Measurements from ENCODE around the gene MZT2B. TPM values are rescaled to one million over a fixed set of nuclear protein-coding genes. Genes with fewer than 3 reads are reported as not detected.

The MZT2B gene
- total RNA-seq, 1 experiment from 2014 or later = 198 TPM

- Histone ChIP-seq H3T11ph (ENCODE audit: low read length) (no peak overlapping the region), H3K23me2 (ENCODE audit: insufficient read length, low read depth, low read length, poor library complexity, severe bottlenecking) (no peaks in the 10 kb centered on the region), H3K14ac (ENCODE audit: insufficient read depth, low read length) (no peak overlapping the region), H2BK20ac (ENCODE audit: low read depth, low read length, poor library complexity, severe bottlenecking) (no peak overlapping the region), H4K91ac (ENCODE audit: insufficient read length, low read depth, low read length) (no peak overlapping the region), H2AFZ (ENCODE audit: low read length) (no peak overlapping the region), H3K18ac (ENCODE audit: insufficient read length, low read depth, low read length) (no peak overlapping the region), H3K27ac (ENCODE audit: insufficient read length, low read depth, low read length) (no peak overlapping the region), H2BK120ac (ENCODE audit: low read depth, low read length, poor library complexity, severe bottlenecking) (no peak overlapping the region), H3K4ac (ENCODE audit: low read depth, low read length) (no peak overlapping the region), H3K79me1 (ENCODE audit: insufficient read depth, low read depth, low read length, poor library complexity, severe bottlenecking) (no peaks in the 10 kb centered on the region), H3K4me2 (ENCODE audit: insufficient read depth, insufficient read length, low read length) (no peak overlapping the region), H3K4me1 (ENCODE audit: insufficient read depth, low read length) (no peaks in the 10 kb centered on the region), H4K20me1 (ENCODE audit: control insufficient read depth, insufficient read depth, insufficient read length) (no peaks in the 10 kb centered on the region), H2AK5ac (ENCODE audit: insufficient read length, low read length) (no peak overlapping the region), H3K9me3 (ENCODE audit: control insufficient read depth, low read depth, low read length) (no peaks in the 10 kb centered on the region), H3K56ac (ENCODE audit: insufficient read length, low read depth, low read length) (no peak overlapping the region), H3K23ac (ENCODE audit: insufficient read length, low read depth, low read length) (no peak overlapping the region), H3K79me2 (ENCODE audit: insufficient read depth, low read length) (no peaks in the 10 kb centered on the region), H2BK15ac (ENCODE audit: low read depth, low read length) (no peak overlapping the region), H2BK5ac (ENCODE audit: insufficient read length, low read length) (no peak overlapping the region), H2BK12ac (ENCODE audit: insufficient read length, low read depth, low read length) (no peak overlapping the region), H4K8ac (replicated peaks; ENCODE audit: insufficient read length, low read depth, low read length) (no peak overlapping the region), H3K27me3 (ENCODE audit: insufficient read depth, low read length) (no peaks in the 10 kb centered on the region), H3K9ac (ENCODE audit: extremely low read depth, insufficient read length, low read length) (no peak overlapping the region), H4K5ac (ENCODE audit: insufficient read length, low read depth, low read length) (no peak overlapping the region)
- no peak overlapping the region for H3K4me3 Mint-ChIP-seq
- H3K4me1 Mint-ChIP-seq = peaks cover 4 to 13% of the 10 kb centered on the region in 2 experiments; a peak in 3 of 4 replicates
- no peak for DNase-seq
- TF ChIP-seq CTCF (conservative IDR thresholded peaks at IDR 0.05) = no peak
- no peaks in the 10 kb centered on the region for H3K9me3 Mint-ChIP-seq
- no CpG with 5 or more reads among the region's 5 CpGs for WGBS (ENCODE audit: extremely low coverage, insufficient read length, low lambda C conversion rate)
- peaks cover 2 to 19% (median 19%) of the 10 kb centered on the region in 3 experiments; a peak in 5 of 7 replicates for H3K36me3 Mint-ChIP-seq (ENCODE audit: insufficient read depth in 1 of 3, low read depth in 3 of 3)
- H3K27ac Mint-ChIP-seq = peak overlapping the region in 1 of 3 experiments; percentile 48; a peak in 1 of 7 replicates
- no peaks in the 10 kb centered on the region for H3K27me3 Mint-ChIP-seq (ENCODE audit: low read depth)
Observed at GRCh38 chr2:130186391-130186790, 4.3 kb downstream of the MZT2B start.

Data from H9 (cell line).